H1 (cell line): ENCODE data around the gene SLFN14.

Source experiments
- CTCF ChIP-seq, 3 experiments: IDR thresholded peaks; 1 replicate in 2 of 3; 2 replicates in 1 of 3; pipeline versions ENCODE4 v1.5.1 to v1.6.1; 2011; ENCODE audit warnings: low read length in 3 of 3, mild to moderate bottlenecking in 3 of 3, inconsistent platforms in 2 of 3, low read depth in 1 of 3, moderate library complexity in 1 of 3; ENCODE audit not compliant: insufficient read depth in 1 of 3; ENCODE audit errors: control extremely low read depth in 1 of 3
- TCF12 ChIP-seq: IDR thresholded peaks from 2 replicates; pipeline ENCODE4 v1.6.1; 2011; ENCODE audit warnings: low read depth, mild to moderate bottlenecking, low read length

- TF ChIP-seq TCF12 = no peak
- TF ChIP-seq CTCF (IDR thresholded peaks at IDR 0.05; ENCODE audit: control extremely low read depth in 1 of 3, insufficient read depth in 1 of 3, low read depth in 1 of 3, low read length in 3 of 3) = no peak
These were observed 30.8 kb downstream of the SLFN14 start for GRCh38 chr17:35529866-35530265.
